K562 (cell line): ENCODE results near the gene ABT1. TPM values are rescaled to one million over a fixed set of nuclear protein-coding genes. Genes with fewer than 3 reads are reported as not detected.

Experiments
- CBX5 ChIP-seq: IDR thresholded peaks from 2 replicates; pipeline ENCODE4 v1.6.1; 2014; ENCODE audit warnings: low read depth, borderline replicate concordance
- DLX4 ChIP-seq: fragments of 250-450 bp; sonication (Bioruptor Pico); IDR thresholded peaks from 2 replicates; pipeline ENCODE4 v1.6.1; 2021; ENCODE audit warnings: mild to moderate bottlenecking
- FOXA3 ChIP-seq, 2 experiments: fragments of 450-650 bp in 1 of 2; sonication (generic) in 1 of 2; formaldehyde crosslinking; IDR thresholded peaks in 1 of 2; conservative IDR thresholded peaks in 1 of 2; 2 replicates each; pipeline versions ENCODE4 v1.4.0 to v1.8.0; 2020 to 2022; ENCODE audit warnings: mild to moderate bottlenecking in 2 of 2, missing genetic modification reagents in 1 of 2
- FOXP1 ChIP-seq: sonication (generic); formaldehyde crosslinking; IDR thresholded peaks from 2 replicates; pipeline ENCODE4 v1.8.0; 2022; ENCODE audit warnings: mild to moderate bottlenecking, missing genetic modification reagents
- GTF2E2 ChIP-seq: fragments of 200-800 bp; sonication (Bioruptor generic); IDR thresholded peaks from 2 replicates; pipeline ENCODE4 v1.6.1; 2016; ENCODE audit warnings: missing genetic modification characterization, missing compliant biosample characterization
- GTF2F1 ChIP-seq: IDR thresholded peaks from 2 replicates; pipeline ENCODE4 v1.6.1; 2011; ENCODE audit warnings: low read depth, low read length, improper control_type of control experiment
- HMBOX1 ChIP-seq: sonication (generic); IDR thresholded peaks from 2 replicates; pipeline ENCODE4 v1.6.1; 2016
- NCOA2 ChIP-seq, 2 experiments: fragments of 450-650 bp; IDR thresholded peaks; 2 replicates each; pipeline ENCODE4 v1.6.1; 2018; ENCODE audit warnings: mild to moderate bottlenecking in 2 of 2, moderate library complexity in 1 of 2; ENCODE audit not compliant: partially characterized antibody in 2 of 2
- NEUROD1 ChIP-seq: fragments of 150-350 bp; IDR thresholded peaks from 2 replicates; pipeline ENCODE4 v1.6.1; 2014; ENCODE audit warnings: borderline replicate concordance, low read length, low read depth; ENCODE audit not compliant: partially characterized antibody
- SMARCA4 ChIP-seq: fragments of 450-650 bp; IDR thresholded peaks from 2 replicates; pipeline ENCODE4 v1.6.1; 2016
- SMARCC2 ChIP-seq: fragments of 450-650 bp; IDR thresholded peaks from 2 replicates; pipeline ENCODE4 v1.6.1; 2017; ENCODE audit warnings: antibody characterized with exemption, moderate library complexity, mild to moderate bottlenecking, low read depth
- SUPT5H ChIP-seq: fragments of 450-650 bp; IDR thresholded peaks from 2 replicates; pipeline ENCODE4 v1.6.1; 2016
- TBP ChIP-seq: optimal IDR thresholded peaks from 2 replicates; pipeline ENCODE3; 2011; ENCODE audit warnings: low read depth, low read length, improper control_type of control experiment
- TEAD4 ChIP-seq, 2 experiments: sonication (generic) in 1 of 2; formaldehyde crosslinking in 1 of 2; IDR thresholded peaks; 2 replicates each; pipeline versions ENCODE4 v1.6.1 to v1.8.0; 2012 to 2022; ENCODE audit warnings: borderline replicate concordance in 1 of 2, inconsistent platforms in 1 of 2, low read length in 1 of 2, mild to moderate bottlenecking in 1 of 2, missing genetic modification reagents in 1 of 2
- TRIM24 ChIP-seq, 2 experiments: fragments of 450-650 bp; IDR thresholded peaks; 2 replicates each; pipeline ENCODE4 v1.6.1; 2016
- ZMIZ1 ChIP-seq, 2 experiments: fragments of 150-350 bp in 1 of 2; IDR thresholded peaks; 2 replicates each; pipeline ENCODE4 v1.6.1; 2012 to 2016; ENCODE audit warnings: low read depth in 2 of 2, low read length in 2 of 2, mild to moderate bottlenecking in 1 of 2, moderate library complexity in 1 of 2
- ZNF253 ChIP-seq: fragments of 250-450 bp; sonication (Bioruptor Pico); conservative IDR thresholded peaks from 2 replicates; pipeline ENCODE4 v1.6.1; 2021; ENCODE audit warnings: mild to moderate bottlenecking
- ZNF583 ChIP-seq: fragments of 250-450 bp; sonication (Bioruptor Pico); IDR thresholded peaks from 2 replicates; pipeline ENCODE4 v1.4.0; 2020
- ZNF764 ChIP-seq: fragments of 250-450 bp; sonication (Bioruptor Pico); IDR thresholded peaks from 2 replicates; pipeline ENCODE4 v1.4.0; 2020; ENCODE audit warnings: low read depth, mild to moderate bottlenecking, moderate library complexity
- polyA plus RNA-seq, 8 experiments: library from polyadenylated mRNA; depleted of rRNA in 4 of 8; stranded (reverse) in 5 of 8; unstranded in 3 of 8; fragments of >200 nt; fragmentation: Nextera tagmentation in 2 of 8; fragmentation: Illumina TruSeq in 1 of 8; extraction: Ambion mirVana in 2 of 8; extraction: Trizol in 1 of 8; gene quantifications; 2 replicates each; pipeline versions ENCODE4 v1.2.1 to v1.2.3, GENCODE V29; 2011 to 2014; ENCODE audit warnings: inconsistent platforms in 1 of 8, missing spikeins in 1 of 8
- total RNA-seq, 7 experiments: library from RNA; depleted of rRNA in 6 of 7; stranded (reverse); fragments of >200 nt in 6 of 7; fragmentation: Illumina TruSeq in 2 of 7; extraction: Trizol in 2 of 7; gene quantifications; 2 replicates each; pipeline versions ENCODE4 v1.2.1 to v1.2.3, GENCODE V29; 2011 to 2021; ENCODE audit warnings: low replicate concordance in 1 of 7
- TF ChIP-seq, protein P1 (sequence below), 2 experiments: fragments of 450-650 bp; IDR thresholded peaks; 2 replicates each; pipeline ENCODE4 v1.6.1; 2016
- TF ChIP-seq, protein P2 (sequence below): sonication (generic); formaldehyde crosslinking; IDR thresholded peaks from 2 replicates; pipeline ENCODE4 v1.8.0; 2022; ENCODE audit warnings: mild to moderate bottlenecking, missing genetic modification reagents

Gene ABT1
- total and polyA plus RNA-seq, 9 of the 15 experiments (the other 6 are each of a cell fraction or from before 2014, with no cell fraction given): 8.8 to 52.7 (median 40.7) TPM

- TF ChIP-seq GTF2E2: no peak
- TF ChIP-seq, protein P1, sequence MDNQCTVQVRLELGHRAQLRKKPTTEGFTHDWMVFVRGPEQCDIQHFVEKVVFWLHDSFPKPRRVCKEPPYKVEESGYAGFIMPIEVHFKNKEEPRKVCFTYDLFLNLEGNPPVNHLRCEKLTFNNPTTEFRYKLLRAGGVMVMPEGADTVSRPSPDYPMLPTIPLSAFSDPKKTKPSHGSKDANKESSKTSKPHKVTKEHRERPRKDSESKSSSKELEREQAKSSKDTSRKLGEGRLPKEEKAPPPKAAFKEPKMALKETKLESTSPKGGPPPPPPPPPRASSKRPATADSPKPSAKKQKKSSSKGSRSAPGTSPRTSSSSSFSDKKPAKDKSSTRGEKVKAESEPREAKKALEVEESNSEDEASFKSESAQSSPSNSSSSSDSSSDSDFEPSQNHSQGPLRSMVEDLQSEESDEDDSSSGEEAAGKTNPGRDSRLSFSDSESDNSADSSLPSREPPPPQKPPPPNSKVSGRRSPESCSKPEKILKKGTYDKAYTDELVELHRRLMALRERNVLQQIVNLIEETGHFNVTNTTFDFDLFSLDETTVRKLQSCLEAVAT (IDR thresholded peaks at IDR 0.05): peak; percentile 60 to 84; a peak in 2 of 4 replicates
- no peak for TF ChIP-seq DLX4 (CRISPR knock-in tag)
- TF ChIP-seq ZNF764: peak; percentile 75; the same call in 1 of the 2 replicates
- TF ChIP-seq FOXA3 (CRISPR knock-in tag; conservative IDR thresholded peaks at IDR 0.05 in 1 of 2, IDR thresholded peaks at IDR 0.05 in 1 of 2): no peak
- TF ChIP-seq, protein P2, sequence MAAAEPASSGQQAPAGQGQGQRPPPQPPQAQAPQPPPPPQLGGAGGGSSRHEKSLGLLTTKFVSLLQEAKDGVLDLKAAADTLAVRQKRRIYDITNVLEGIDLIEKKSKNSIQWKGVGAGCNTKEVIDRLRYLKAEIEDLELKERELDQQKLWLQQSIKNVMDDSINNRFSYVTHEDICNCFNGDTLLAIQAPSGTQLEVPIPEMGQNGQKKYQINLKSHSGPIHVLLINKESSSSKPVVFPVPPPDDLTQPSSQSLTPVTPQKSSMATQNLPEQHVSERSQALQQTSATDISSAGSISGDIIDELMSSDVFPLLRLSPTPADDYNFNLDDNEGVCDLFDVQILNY: no peak
- TF ChIP-seq SMARCC2: no peak
- peak in 1 of 2 experiments; percentile 70; a peak in 2 of 4 replicates for TF ChIP-seq ZMIZ1 (IDR thresholded peaks at IDR 0.05; ENCODE audit: low read depth in 2 of 2, low read length in 2 of 2)
- peak; percentile 29; the same call in 1 of the 2 replicates for TF ChIP-seq TEAD4 (IDR thresholded peaks at IDR 0.05; ENCODE audit: low read length)
- no peak for TF ChIP-seq TEAD4 (CRISPR knock-in tag; IDR thresholded peaks at IDR 0.05; ENCODE audit: borderline replicate concordance)
- TF ChIP-seq ZNF583 (CRISPR knock-in tag): 0 out of 2 replicates have a peak, but pooled peaks have one; percentile 39
- TF ChIP-seq GTF2F1: 0 out of 2 replicates have a peak, but pooled peaks have one; percentile 42
- TF ChIP-seq NCOA2 (IDR thresholded peaks at IDR 0.05; ENCODE audit: partially characterized antibody in 2 of 2): no peak
- peak; percentile 17 for TF ChIP-seq SUPT5H
- TF ChIP-seq HMBOX1: peak; percentile 95
- no peak for TF ChIP-seq ZNF253 (CRISPR knock-in tag)
- TF ChIP-seq CBX5: no peak
- TF ChIP-seq SMARCA4: peak; percentile 33; the same call in 1 of the 2 replicates
- peak; percentile 74 for TF ChIP-seq TBP
- TF ChIP-seq FOXP1 (CRISPR knock-in tag): peak; percentile 66; the same call in 1 of the 2 replicates
- TF ChIP-seq TRIM24 (IDR thresholded peaks at IDR 0.05): peak in 1 of 2 experiments; percentile 58; a peak in 2 of 4 replicates
- TF ChIP-seq NEUROD1: peak; percentile 45
These were observed 984 bp upstream of the ABT1 start (continued) for GRCh38 chr6:26595669-26596269.
